IMR-90 (cell line): ENCODE results near the gene POFUT1. TPM values are rescaled to one million over a fixed set of nuclear protein-coding genes. Genes with fewer than 3 reads are reported as not detected.

ENCODE experiments used
- ATAC-seq: fragments of 200-7000 bp; cut with Tn5 transposase; 2 replicates; pipeline ENCODE4 v1.9.1; 2020; ENCODE audit warnings: low read depth, mild to moderate bottlenecking, moderate library complexity
- BruUV-seq: library from RNA; stranded (reverse); fragments of 400-500 nt; replicated peaks from 2 replicates; lab custom pipeline; 2021; lab: Mats Ljungman, UMichigan
- CTCF ChIA-PET: fragments of 300-600 bp; formaldehyde crosslinking; extraction: SDS; loops from one replicate; lab custom pipeline; 2021; ENCODE audit warnings: antibody characterized with exemption; lab: Yijun Ruan, JAX
- POLR2A ChIA-PET: fragments of 300-600 bp; sonication (Branson Sonifier 250); formaldehyde crosslinking; loops from one replicate; lab custom pipeline; 2022; ENCODE audit warnings: antibody characterized with exemption; ENCODE audit not compliant: unreplicated experiment; lab: Charles Lee
- DNase-seq: peaks from one replicate; pipeline ENCODE4 v3.0.0; 2013
- H2AFZ ChIP-seq: replicated peaks from 2 replicates; pipeline ENCODE3; 2013; ENCODE audit warnings: low read length, mild to moderate bottlenecking; ENCODE audit not compliant: poor library complexity
- H2AK5ac ChIP-seq: 2 replicates; pipeline ENCODE4 v1.6.1; 2013; ENCODE audit warnings: low read depth, low read length, inconsistent platforms
- H2AK9ac ChIP-seq: replicated peaks from 2 replicates; pipeline ENCODE3; 2013; ENCODE audit warnings: mild to moderate bottlenecking, low read depth, low read length, moderate library complexity; ENCODE audit not compliant: poor library complexity
- H2BK120ac ChIP-seq: 2 replicates; pipeline ENCODE4 v1.6.1; 2013; ENCODE audit warnings: low read depth, low read length, inconsistent platforms
- H2BK15ac ChIP-seq: 3 replicates; pipeline ENCODE4 v1.6.1; 2013; ENCODE audit warnings: low read depth, low read length, inconsistent platforms
- H2BK20ac ChIP-seq: 2 replicates; pipeline ENCODE4 v1.6.1; 2013; ENCODE audit warnings: low read depth, mild to moderate bottlenecking, inconsistent platforms, low read length, moderate library complexity
- H2BK5ac ChIP-seq: 2 replicates; pipeline ENCODE4 v1.6.1; 2013; ENCODE audit warnings: mild to moderate bottlenecking, low read depth, low read length, inconsistent platforms; ENCODE audit not compliant: poor library complexity, severe bottlenecking
- H3K14ac ChIP-seq: replicated peaks from 2 replicates; pipeline ENCODE4 v1.6.1; 2013; ENCODE audit warnings: low read depth, low read length, inconsistent platforms
- H3K18ac ChIP-seq: 2 replicates; pipeline ENCODE4 v1.6.1; 2013; ENCODE audit warnings: low read depth, low read length, control low read depth
- H3K23ac ChIP-seq: 2 replicates; pipeline ENCODE4 v1.6.1; 2013; ENCODE audit warnings: low read depth, low read length, inconsistent platforms
- H3K27ac ChIP-seq: 2 replicates; pipeline ENCODE4 v1.5.1; 2013; ENCODE audit warnings: mild to moderate bottlenecking, control low read depth, low read length; ENCODE audit not compliant: insufficient read depth
- H3K27me3 ChIP-seq: 2 replicates; pipeline ENCODE4 v1.6.1; 2013; ENCODE audit warnings: low read length; ENCODE audit not compliant: control insufficient read depth, insufficient read depth
- H3K36me3 ChIP-seq: 2 replicates; pipeline ENCODE4 v1.6.1; 2013; ENCODE audit warnings: low read length, mixed read lengths; ENCODE audit not compliant: control insufficient read depth, insufficient read depth
- H3K4ac ChIP-seq: 2 replicates; pipeline ENCODE4 v1.6.1; 2013; ENCODE audit warnings: low read depth, low read length, inconsistent platforms
- H3K4me1 ChIP-seq: 2 replicates; pipeline ENCODE4 v1.6.1; 2013; ENCODE audit warnings: low read length, mixed read lengths; ENCODE audit not compliant: control insufficient read depth, insufficient read depth
- H3K4me2 ChIP-seq: 2 replicates; pipeline ENCODE4 v1.6.1; 2013; ENCODE audit warnings: low read depth, mild to moderate bottlenecking, control low read depth, low read length, moderate library complexity
- H3K4me3 ChIP-seq: 2 replicates; pipeline ENCODE4 v1.5.1; 2013; ENCODE audit warnings: low read depth, mild to moderate bottlenecking, control low read depth, low read length, moderate library complexity; ENCODE audit not compliant: insufficient read depth
- H3K56ac ChIP-seq: 2 replicates; pipeline ENCODE4 v1.6.1; 2013; ENCODE audit warnings: low read length, inconsistent platforms; ENCODE audit not compliant: insufficient read depth; ENCODE audit errors: extremely low read depth
- H3K79me1 ChIP-seq, 2 experiments: 2 replicates each; pipeline ENCODE4 v1.6.1; 2013; ENCODE audit warnings: low read length in 2 of 2, inconsistent platforms in 1 of 2, low read depth in 1 of 2
- H3K9ac ChIP-seq: 2 replicates; pipeline ENCODE4 v1.6.1; 2013; ENCODE audit warnings: low read depth, low read length, control low read depth
- H3K9me1 ChIP-seq: 2 replicates; pipeline ENCODE4 v1.6.1; 2013; ENCODE audit warnings: low read length, inconsistent platforms; ENCODE audit not compliant: insufficient read depth
- H3K9me3 ChIP-seq: 2 replicates; pipeline ENCODE4 v1.6.1; 2013; ENCODE audit warnings: low read length; ENCODE audit not compliant: control insufficient read depth, insufficient read depth
- H4K20me1 ChIP-seq: 2 replicates; pipeline ENCODE4 v1.6.1; 2013; ENCODE audit warnings: low read length, inconsistent platforms; ENCODE audit not compliant: insufficient read depth
- H4K5ac ChIP-seq: 2 replicates; pipeline ENCODE4 v1.6.1; 2013; ENCODE audit warnings: mild to moderate bottlenecking, low read depth, low read length, control low read depth
- H4K8ac ChIP-seq, 2 experiments: 2 replicates each; pipeline ENCODE4 v1.6.1; 2013; ENCODE audit warnings: low read depth in 2 of 2, low read length in 2 of 2, control low read depth in 1 of 2, inconsistent platforms in 1 of 2
- H4K91ac ChIP-seq: 2 replicates; pipeline ENCODE4 v1.6.1; 2013; ENCODE audit warnings: low read depth, low read length, inconsistent platforms; ENCODE audit not compliant: insufficient read depth
- BHLHE40 ChIP-seq: fragments of 150-350 bp; IDR thresholded peaks from 2 replicates; pipeline ENCODE4 v1.6.1; 2016; ENCODE audit warnings: mild to moderate bottlenecking, low read depth, low read length
- CEBPB ChIP-seq: IDR thresholded peaks from 2 replicates; pipeline ENCODE4 v1.6.1; 2012; ENCODE audit warnings: low read depth, low read length, improper control_type of control experiment
- CHD1 ChIP-seq: IDR thresholded peaks from 2 replicates; pipeline ENCODE4 v1.6.1; 2012; ENCODE audit warnings: low read depth, low read length, improper control_type of control experiment
- FOS ChIP-seq: fragments of 150-350 bp; IDR thresholded peaks from 2 replicates; pipeline ENCODE4 v1.6.1; 2016; ENCODE audit warnings: low read depth, low read length
- MAFK ChIP-seq: IDR thresholded peaks from 2 replicates; pipeline ENCODE4 v1.6.1; 2012; ENCODE audit warnings: low read depth, low read length, improper control_type of control experiment
- MAZ ChIP-seq: IDR thresholded peaks from 2 replicates; pipeline ENCODE4 v1.6.1; 2012; ENCODE audit warnings: low read depth, mild to moderate bottlenecking, low read length, improper control_type of control experiment, moderate library complexity, borderline replicate concordance
- MXI1 ChIP-seq: IDR thresholded peaks from 2 replicates; pipeline ENCODE4 v1.6.1; 2012; ENCODE audit warnings: low read depth, mild to moderate bottlenecking, low read length, moderate library complexity, borderline replicate concordance
- NFE2L2 ChIP-seq: fragments of 150-350 bp; IDR thresholded peaks from 2 replicates; pipeline ENCODE4 v1.6.1; 2016; ENCODE audit warnings: low read depth, mild to moderate bottlenecking, low read length
- RAD21 ChIP-seq: IDR thresholded peaks from 2 replicates; pipeline ENCODE4 v1.6.1; 2012; ENCODE audit warnings: low read length, improper control_type of control experiment
- RCOR1 ChIP-seq: IDR thresholded peaks from 2 replicates; pipeline ENCODE4 v1.6.1; 2012; ENCODE audit warnings: mild to moderate bottlenecking, low read length, improper control_type of control experiment; ENCODE audit not compliant: insufficient replicate concordance
- RFX5 ChIP-seq: IDR thresholded peaks from 2 replicates; pipeline ENCODE4 v1.8.0; 2012; ENCODE audit warnings: low read depth, mild to moderate bottlenecking, low read length, moderate library complexity
- SMC3 ChIP-seq: fragments of 150-350 bp; IDR thresholded peaks from 2 replicates; pipeline ENCODE4 v1.6.1; 2016; ENCODE audit warnings: low read depth, mild to moderate bottlenecking, antibody characterized with exemption, low read length, moderate library complexity
- WGBS, 2 experiments: methylation state at CpG; one replicate each; pipeline versions ENCODE4 v1.1.5 to v1.1.7; 2013; ENCODE audit warnings: missing lambda C conversion rate in 2 of 2; ENCODE audit not compliant: insufficient read length in 1 of 2; ENCODE audit errors: extremely low coverage in 2 of 2; 5-methylcytosine and 5-hydroxymethylcytosine counted together
- dilution Hi-C: fragments of 300-500 bp; cut with HindIII; formaldehyde crosslinking; loops from one replicate; pipeline ENCODE4 v1.14.3; 2018; ENCODE audit warnings: low sequenced_read_pairs; ENCODE audit not compliant: unreplicated experiment
- in situ Hi-C: fragments of 300-500 bp; cut with MboI; formaldehyde crosslinking; loops from 3 replicates; pipeline ENCODE4 v1.14.3; 2019; ENCODE audit warnings: low sequenced_read_pairs, inconsistent platforms, mixed read lengths
- intact Hi-C: fragments of 100-400 bp; cut with micrococcal nuclease; formaldehyde crosslinking; loops from 2 replicates; pipeline ENCODE4 v1.10.0; 2022
- polyA plus RNA-seq, 3 experiments: library from polyadenylated mRNA; depleted of rRNA; stranded (reverse); fragments of >200 nt; gene quantifications; 2 replicates each; pipeline ENCODE4 v1.2.3, GENCODE V29; 2012; ENCODE audit warnings: low replicate concordance in 1 of 3
- total RNA-seq: library from RNA; depleted of rRNA; stranded (reverse); fragments of >200 nt; gene quantifications from 2 replicates; pipeline ENCODE4 v1.2.3, GENCODE V29; 2012
- TF ChIP-seq, protein P1 (sequence below): conservative IDR thresholded peaks from 2 replicates; pipeline ENCODE4 v1.5.1; 2012; ENCODE audit warnings: mild to moderate bottlenecking, low read depth, low read length, improper control_type of control experiment
- TF ChIP-seq, protein P2 (sequence below): fragments of 150-350 bp; IDR thresholded peaks from 2 replicates; pipeline ENCODE4 v1.6.1; 2016; ENCODE audit warnings: low read depth, mild to moderate bottlenecking, low read length, moderate library complexity, borderline replicate concordance

POFUT1 gene
- total and polyA plus RNA-seq, 2 of the 4 experiments (the other 2 are of a cell fraction) = 25.5 to 41.1 TPM

DNA sequence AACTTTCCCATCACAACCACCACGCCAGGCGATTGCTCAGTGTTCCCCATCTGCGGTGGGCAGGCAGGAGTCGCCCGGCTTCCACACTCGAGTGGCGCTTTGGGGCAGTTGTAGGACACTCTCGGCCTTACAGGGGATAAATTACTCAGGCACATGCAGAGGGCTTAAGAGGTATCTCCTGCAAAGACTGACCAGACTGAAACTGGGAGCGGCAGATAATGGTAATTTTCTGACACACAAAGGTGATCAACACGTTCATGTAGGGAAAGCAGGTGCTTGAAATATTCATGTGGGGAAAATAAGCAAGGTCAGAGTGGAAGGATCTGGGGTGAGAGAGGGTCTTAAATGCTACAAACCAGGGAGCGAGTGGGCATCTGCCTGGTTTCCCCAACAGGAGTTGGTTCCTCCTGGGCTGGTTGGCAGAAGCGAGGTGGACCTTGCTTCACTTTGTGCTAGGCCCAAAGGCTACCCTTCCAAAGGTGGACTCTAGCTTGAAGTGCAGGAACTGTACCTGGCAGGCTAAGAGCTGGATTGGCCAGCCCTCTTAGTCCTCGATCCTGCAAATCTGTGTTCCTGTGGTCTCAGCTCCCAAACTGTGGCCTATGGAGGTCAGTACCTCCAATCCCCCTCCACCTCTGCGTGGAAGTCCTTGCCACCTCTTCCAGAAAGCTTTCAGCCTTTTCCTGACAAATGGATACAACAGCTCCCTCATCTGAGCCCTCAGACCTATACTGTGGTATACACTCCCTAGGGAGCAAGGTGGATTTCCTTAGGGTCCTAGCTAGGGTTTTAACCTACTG, 16.9 kb upstream of the POFUT1 start (continued):
- TF ChIP-seq, protein P1, sequence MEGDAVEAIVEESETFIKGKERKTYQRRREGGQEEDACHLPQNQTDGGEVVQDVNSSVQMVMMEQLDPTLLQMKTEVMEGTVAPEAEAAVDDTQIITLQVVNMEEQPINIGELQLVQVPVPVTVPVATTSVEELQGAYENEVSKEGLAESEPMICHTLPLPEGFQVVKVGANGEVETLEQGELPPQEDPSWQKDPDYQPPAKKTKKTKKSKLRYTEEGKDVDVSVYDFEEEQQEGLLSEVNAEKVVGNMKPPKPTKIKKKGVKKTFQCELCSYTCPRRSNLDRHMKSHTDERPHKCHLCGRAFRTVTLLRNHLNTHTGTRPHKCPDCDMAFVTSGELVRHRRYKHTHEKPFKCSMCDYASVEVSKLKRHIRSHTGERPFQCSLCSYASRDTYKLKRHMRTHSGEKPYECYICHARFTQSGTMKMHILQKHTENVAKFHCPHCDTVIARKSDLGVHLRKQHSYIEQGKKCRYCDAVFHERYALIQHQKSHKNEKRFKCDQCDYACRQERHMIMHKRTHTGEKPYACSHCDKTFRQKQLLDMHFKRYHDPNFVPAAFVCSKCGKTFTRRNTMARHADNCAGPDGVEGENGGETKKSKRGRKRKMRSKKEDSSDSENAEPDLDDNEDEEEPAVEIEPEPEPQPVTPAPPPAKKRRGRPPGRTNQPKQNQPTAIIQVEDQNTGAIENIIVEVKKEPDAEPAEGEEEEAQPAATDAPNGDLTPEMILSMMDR = no peak
- no peak for TF ChIP-seq CHD1

DNA sequence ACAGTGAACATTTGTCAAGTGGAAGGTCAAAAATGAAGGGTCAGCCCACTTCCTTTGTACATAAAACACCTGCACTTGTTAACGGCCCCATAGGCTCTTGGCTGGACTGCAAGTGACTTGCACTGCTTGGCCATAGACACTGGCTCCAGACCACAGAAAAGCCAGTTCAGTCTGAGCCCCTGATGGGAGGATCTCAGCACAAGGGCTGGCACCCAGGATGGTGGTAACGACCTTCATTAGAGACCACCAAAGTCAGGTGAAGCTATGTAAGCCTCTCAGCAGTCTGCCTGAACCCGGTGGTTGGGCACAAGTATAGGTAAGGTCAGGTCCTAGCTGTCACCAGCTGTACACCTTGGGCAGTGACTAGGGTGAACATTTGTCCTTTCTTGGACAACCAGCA, 16.3 kb upstream of the POFUT1 start:
- Histone ChIP-seq H4K5ac (no peak overlapping the region), H2BK20ac (no peak overlapping the region), H2AFZ (no peak overlapping the region), H3K9me3 (no peaks in the 10 kb centered on the region), H4K8ac (no peak overlapping the region), H3K4ac (no peak overlapping the region), H3K9me1 (peaks cover 18% of the 10 kb centered on the region), H3K27ac (no peak overlapping the region), H4K91ac (no peak overlapping the region), H2BK5ac (no peak overlapping the region), H2BK120ac (no peak overlapping the region), H3K36me3 (peaks cover 19% of the 10 kb centered on the region), H2BK15ac (no peak overlapping the region), H2AK5ac (no peak overlapping the region), H2AK9ac (no peak overlapping the region), H3K4me1 (peaks cover 8% of the 10 kb centered on the region), H3K18ac (no peak overlapping the region), H3K9ac (no peak overlapping the region), H3K56ac (no peak overlapping the region), H4K20me1 (no peaks in the 10 kb centered on the region), H3K23ac (no peak overlapping the region), H3K79me1 (peaks cover 4 to 35% of the 10 kb centered on the region in 2 experiments; a peak in 2 of 4 replicates), H3K14ac (no peak overlapping the region), H3K4me2 (no peak overlapping the region), H3K27me3 (no peaks in the 10 kb centered on the region), H3K4me3 (no peak overlapping the region)
- dilution Hi-C loops = no loop called here
- ATAC-seq (no peak), DNase-seq (no peak)
- CTCF ChIA-PET = no interaction called here
- WGBS, 2 experiments = no CpG with 5 or more reads among the region's 3 CpGs
- in situ Hi-C loops = no loop called here
- intact Hi-C loops = no loop called here
- POLR2A ChIA-PET = no interaction called here
- no TSS peak for BruUV-seq
- TF ChIP-seq BHLHE40 = no peak
- TF ChIP-seq NFE2L2 = no peak
- TF ChIP-seq SMC3 = no peak
- TF ChIP-seq FOS = no peak
- no peak for TF ChIP-seq MXI1
- no peak for TF ChIP-seq RFX5
- no peak for TF ChIP-seq RAD21
- TF ChIP-seq MAFK = no peak
- no peak for TF ChIP-seq MAZ
- no peak for TF ChIP-seq CEBPB
- no peak for TF ChIP-seq RCOR1
- TF ChIP-seq CHD1 = no peak
- TF ChIP-seq, protein P2, sequence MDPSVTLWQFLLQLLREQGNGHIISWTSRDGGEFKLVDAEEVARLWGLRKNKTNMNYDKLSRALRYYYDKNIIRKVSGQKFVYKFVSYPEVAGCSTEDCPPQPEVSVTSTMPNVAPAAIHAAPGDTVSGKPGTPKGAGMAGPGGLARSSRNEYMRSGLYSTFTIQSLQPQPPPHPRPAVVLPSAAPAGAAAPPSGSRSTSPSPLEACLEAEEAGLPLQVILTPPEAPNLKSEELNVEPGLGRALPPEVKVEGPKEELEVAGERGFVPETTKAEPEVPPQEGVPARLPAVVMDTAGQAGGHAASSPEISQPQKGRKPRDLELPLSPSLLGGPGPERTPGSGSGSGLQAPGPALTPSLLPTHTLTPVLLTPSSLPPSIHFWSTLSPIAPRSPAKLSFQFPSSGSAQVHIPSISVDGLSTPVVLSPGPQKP = no peak
